NOMO-1 treated with DMSO at 0.1 percent for 48 hours (cell line): ENCODE measurements around the gene C3orf70.

ENCODE experiments used
- DNase-seq: peaks from one replicate; lab custom pipeline; 2025; ENCODE audit not compliant: unreplicated experiment; lab: John Stamatoyannopoulos, UW

The C3orf70 gene, protein sequence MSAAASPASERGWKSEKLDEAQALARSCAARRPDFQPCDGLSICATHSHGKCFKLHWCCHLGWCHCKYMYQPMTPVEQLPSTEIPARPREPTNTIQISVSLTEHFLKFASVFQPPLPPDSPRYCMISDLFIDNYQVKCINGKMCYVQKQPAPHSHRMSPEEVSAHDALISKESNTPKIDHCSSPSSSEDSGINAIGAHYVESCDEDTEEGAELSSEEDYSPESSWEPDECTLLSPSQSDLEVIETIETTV

DNA sequence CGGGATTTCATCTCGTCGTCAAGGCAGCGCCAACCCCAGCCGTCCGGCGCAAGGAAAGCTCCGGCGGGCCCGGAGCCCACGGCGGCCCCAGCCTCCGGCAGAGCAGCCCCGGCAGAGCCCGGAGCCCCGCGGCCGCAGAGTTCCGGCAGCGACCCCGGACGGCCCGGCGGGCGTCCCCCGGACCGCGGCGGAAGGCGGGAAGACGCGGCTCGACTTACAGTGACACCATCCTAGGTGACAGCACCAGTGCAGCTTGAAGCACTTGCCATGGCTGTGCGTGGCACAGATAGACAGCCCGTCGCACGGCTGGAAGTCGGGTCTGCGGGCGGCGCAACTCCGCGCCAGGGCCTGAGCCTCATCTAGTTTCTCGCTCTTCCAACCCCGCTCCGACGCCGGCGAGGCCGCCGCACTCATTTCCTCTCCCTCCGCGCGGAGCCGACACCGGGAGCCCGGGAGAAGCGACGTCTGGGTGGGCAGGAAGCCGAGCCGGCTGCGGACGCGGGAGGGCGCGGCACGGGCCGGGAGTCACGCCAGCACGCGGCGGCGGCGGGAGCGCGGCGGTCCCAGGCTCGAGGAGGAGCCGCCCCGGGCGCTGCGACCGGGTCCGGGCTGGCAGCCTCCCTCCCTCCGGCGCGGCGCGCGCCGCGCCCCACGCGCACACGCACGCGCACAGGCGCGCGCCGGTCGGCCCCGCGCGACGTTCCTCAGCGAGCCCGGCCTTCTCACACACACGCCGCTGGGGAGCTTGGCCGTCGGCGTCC is at the start of gene C3orf70:
Gene C3orf70 (minus strand): TSS at position 651 of the 761 bp plus-strand sequence. CDS start 237 bp downstream, at position 414.
- DNase-seq = peak; percentile 29

DNA sequence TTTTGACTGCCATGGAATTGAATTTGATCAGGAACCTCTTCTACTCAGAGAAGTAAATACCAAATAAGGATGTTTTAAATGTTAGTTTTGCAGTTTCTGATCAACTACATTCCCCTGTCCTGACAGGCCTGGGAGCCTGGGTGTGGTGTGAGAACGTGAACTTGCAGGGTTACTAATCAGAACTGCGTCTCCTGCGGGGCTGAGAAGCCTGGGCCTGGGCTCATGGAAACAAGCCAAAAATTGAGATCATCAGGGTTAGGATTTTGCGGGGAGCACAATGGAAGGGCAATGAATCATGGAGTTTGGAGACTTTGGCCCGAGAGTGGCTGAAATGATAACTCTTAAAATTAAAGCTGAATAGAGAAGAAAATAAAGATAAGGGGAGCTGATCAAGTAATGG is 47.8 kb upstream of the C3orf70 start:
- DNase-seq = no peak

DNA sequence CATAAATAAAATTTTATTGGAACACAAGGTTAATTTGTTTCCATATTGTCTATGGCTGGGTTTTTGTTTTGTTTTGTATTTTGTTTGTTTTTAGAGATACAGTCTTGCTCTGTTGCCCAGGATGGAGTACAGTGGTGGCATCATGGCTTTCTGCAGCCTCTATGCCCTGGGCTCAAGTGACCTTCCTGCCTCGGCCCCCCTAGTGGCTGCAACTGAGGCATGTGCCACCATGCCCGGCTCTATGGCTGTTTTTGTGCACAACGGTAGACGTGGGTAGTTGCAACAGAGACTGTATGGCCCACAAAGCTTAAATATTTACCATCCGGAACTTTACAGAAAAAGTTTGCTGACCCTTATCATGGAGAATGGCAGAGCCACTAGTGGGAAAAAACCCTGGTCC is 46.8 kb upstream of the C3orf70 start:
- DNase-seq = no peak

DNA sequence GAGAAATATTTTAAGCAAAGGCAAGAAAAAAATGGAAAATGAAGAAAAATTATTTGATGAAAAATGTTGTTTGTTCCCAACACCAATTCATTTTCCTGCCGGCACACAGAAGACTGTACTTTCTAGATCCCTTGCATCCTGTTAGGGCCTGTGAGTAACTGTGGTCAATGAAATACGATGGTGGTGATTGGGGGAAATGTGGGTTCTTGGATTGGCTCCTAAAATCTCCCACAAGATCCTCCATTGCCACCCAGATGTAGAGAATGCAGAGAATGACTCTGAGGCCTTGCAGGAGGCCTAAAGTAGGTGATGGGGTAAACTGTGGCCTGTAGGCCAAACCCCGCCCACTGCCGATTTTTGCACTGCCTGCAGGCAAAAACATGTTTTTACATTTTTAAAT is 46.3 kb upstream of the C3orf70 start:
- DNase-seq = no peak

DNA sequence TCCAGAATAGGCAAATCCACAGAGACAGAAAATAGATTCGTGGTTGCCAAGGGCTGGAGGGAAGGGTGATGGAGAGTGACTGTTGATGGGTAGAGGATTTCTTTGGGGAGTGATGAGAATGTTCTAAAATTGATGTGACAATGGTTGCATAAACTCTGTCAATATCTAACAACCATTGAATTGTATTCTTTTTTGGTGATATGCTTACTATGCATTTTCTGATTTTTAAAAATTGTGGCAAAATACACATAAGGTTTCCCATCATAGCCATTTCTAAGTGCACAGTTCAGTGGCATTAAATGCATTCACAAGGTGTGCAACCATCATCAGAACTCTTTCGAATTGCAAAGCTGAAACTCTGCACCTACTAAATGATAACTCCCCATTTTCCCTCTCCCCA is 44.2 kb upstream of the C3orf70 start:
- no peak for DNase-seq

DNA sequence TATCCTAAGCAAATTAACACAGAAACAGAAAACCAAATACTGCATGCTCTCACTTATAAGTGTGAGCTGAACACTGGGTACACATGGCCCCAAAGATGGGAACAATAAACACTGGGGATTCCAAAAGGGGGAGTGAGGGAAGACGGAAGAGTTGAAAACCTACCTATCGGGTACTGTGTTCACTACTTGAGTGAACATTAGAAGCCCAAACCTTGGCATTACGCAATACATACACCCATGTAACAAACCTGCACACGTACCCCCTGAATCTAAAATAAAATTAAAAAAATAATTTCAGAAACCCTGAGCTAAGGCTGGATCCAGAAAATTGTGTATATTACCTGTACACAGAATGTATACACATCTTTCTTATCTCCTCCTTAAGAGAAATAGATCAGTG is 42.8 kb upstream of the C3orf70 start:
- DNase-seq = no peak

DNA sequence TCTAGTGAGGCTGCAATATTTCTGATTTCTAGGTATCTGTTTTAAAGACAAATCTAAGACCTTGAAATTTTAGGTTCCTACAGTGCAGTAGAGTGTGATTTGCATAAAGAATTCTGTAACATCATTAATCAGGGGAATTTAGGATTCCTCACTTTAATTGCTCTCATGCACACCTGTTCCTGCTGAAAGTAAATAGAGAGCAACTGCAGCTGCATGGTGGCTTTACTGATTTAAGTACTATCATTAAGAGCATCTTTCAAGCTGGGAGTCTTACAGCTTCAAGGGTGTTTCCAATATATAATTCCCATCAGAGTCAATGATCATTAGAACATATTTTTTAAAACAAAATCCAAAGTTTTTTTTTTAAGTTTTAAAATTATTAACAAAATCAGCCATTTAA is 36.0 kb upstream of the C3orf70 start:
- no peak for DNase-seq

DNA sequence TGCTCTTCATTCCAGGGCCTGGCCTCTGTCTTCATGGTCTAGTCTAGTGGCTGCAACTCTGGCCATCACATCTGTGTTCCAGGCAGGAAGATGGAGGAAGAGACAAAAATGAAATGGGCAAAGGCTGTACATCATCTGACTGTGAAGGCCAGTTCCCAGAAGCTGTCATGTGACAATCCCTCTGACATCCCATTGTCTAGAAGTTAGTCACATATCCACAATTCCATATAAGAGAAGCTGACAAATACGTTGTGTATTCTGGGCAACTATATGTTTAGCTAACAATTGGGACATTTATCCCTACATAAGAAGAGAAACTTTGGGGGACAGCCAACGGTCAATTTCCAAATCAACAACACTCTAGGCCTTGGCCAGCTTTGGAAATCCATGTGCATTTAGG is 34.5 kb upstream of the C3orf70 start:
- no peak for DNase-seq

DNA sequence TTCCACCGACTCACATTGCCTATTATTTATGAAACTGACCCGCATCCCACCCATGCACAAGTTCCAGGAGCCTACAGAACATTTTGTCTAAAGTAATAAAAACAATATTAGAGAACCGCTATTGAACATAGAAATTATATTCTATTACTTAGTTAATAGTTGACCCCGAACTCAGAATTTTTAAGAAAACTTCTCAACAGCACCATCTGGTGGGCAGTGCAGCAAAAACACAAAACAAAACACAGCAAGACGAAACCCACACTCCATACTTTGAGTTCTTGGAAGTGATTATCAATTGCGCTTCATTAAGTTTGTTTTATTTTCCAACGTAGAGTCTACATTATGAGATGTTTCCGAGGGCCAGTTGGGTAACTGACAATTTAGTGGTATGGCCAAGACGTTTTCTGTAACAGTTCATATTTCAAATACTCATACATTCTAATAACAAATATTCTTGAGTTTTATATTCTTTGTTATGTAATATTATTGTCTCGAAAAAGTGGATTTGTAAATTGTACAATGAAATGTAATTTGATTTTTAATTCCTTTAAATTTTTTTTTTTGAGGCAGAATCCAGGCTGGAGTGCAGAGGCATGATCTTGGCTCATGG is 24.0 kb upstream of the C3orf70 start:
- peak; percentile 48 for DNase-seq

DNA sequence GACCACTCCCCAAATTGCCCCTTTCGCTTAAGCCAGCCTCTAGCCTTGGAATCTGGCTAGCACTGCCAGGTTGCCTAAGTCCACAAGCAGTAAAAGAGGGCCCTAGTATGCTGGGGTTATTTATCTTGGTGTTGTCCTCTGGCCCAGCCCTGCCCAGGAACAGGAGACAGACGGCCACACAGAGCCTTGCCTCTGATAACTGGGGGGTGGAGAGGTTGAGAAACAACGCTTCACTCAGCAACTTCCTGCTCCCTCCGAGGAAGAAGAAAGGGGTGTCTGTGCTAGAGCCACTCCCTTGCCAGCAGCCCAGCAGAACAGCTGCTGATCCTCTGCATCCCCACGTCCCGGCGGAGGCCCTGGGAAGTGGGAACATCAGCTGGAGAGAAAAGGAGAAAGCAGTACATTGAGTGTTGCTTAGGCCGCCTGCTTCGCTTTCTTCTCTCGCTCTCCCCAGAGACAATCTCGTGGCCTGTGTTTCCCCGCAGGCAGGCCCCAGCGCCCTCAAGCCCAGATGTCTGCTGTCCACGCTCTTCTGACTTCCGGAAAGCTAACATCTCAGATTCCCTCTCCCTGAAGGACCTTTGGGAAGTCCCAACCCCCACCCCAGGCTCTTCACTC is 22.6 kb upstream of the C3orf70 start:
- DNase-seq = peak; percentile 94

DNA sequence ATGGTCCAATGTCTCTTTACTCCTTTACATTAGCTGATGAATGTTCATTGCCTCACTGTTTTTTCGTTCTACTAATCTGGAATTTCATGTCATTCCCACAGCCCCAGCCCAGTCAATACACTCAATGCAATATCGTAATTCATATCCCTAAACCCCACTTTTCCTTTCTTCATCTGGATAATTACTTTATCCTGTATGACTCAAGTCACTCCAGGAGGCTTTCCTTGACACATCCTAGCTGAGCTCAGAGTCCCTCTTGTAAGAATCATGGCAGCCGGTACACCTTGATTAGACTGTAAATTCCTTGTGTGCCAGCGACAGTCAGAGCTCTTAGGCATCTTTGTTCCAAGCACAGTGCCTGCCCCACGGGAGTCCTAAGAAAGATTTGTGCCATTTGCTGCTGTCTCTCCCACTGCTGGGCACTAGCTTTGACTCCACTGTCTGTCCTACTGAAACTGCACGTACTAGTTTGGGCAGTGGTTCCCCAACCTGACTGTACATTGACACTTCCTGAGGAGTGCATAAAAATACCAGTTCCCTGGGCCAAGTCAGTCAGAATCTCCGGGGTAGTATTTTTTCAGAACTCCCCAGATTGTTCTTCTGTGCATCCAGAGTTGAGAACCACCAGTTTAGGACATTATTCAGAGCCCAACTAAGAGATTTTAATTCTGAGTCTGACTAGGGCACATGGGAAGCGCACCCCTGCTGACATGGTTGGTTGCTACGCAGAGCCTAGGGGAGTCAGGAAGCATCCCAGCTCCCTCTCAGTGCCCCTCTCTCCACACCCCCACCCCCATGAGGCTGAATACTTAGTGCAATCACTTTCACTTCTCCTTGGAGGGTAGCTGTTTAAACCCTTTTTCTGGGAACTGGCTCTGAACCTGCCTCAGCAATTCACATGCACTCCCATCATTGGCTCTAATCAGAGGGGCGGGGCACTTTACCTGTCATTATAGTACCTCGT is 19.5 kb upstream of the C3orf70 start:
- DNase-seq = peak; percentile 48

DNA sequence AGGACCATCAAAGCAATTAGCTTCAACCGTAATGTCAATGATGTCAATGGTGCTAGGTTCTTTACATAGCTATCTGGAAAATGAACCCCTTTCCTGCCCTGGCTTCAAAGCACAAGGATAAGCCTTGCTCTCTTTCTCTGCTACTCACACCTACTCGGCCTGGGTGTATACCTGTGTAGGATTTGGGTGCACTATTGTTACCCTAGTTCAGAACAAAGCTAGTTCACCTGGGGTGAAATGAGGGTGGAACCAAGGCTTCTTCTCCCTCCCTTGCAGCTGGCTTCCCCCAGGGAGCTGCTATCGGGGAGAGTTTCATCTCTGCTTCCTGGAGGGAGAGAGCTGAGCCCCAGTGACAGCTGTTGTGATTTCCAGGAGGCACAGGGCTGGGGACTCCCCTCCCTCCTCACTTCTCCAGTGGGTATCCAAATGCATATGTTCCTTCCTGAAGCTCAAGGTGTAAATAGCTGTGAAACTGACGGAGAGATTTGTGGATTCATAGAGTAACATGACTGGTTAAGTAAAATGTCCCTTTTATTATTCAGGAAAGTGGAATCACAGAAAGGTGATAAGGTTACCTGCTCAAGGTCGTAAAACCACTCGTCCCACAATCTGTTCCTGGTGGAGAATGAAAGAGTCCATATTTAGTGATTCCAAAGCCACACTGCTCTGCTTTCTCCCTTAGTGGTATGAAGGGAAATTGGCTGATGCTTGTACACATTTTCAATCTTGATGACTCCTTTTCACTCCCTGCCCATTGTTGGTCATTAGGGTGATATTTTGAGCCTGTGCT is 11.8 kb upstream of the C3orf70 start:
- no peak for DNase-seq

DNA sequence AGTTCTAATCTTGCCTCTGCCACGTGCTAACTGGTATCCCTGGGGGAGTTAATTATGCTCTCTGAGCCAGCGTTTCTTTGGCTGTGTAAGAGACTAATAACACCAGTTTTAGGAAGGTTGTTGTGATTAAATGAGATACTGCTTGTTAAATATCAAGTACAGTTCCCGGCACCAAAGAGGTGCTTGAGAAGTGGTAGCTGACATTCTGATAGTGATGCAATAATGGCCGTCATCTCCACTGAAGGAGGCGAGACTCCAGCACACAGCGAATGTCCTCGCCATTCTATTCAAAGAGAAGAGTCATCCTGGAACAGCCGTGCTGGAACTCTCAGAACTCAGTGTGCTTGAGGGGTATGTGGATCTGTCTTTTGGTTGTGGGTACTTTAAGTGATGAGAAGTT is 9.8 kb upstream of the C3orf70 start:
- no peak for DNase-seq

DNA sequence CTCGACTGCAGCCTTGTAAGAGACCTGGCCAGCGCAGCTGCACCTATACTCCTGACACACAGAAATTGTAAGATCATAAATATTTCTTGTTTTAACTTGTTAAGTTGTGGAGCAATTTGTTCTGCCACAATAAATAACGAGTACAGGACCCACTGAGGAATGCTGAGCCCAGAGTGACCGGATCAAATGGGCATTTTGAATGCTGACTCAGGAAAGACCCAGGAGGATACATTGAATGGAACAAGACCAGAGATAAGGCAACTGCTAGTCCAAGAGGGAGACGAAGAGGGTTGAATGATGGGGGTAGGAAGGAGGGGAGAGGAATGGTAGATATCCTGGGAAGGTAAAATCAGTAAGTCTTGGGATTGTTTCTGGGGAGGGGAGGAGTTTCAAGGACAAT is 8.9 kb upstream of the C3orf70 start:
- DNase-seq = no peak

DNA sequence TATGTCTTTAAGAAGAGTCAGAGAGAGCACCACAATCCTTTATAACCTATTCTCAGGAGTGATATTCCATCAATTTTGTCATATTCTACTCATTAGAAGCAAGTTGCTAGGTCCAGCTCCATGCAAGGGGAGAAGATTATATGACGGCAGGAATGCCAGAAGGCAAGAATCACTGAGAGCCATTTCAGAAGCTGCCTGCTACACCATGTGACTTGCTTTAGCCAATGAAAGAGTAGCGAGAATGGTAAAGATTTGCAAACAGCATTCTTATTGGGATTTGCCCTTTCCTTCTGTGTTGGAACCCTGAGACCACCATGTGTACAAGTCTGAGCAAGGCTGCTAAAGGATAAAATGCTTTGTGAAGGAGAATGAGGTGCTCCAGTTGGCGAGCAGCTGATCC is 4.5 kb upstream of the C3orf70 start:
- DNase-seq = no peak

DNA sequence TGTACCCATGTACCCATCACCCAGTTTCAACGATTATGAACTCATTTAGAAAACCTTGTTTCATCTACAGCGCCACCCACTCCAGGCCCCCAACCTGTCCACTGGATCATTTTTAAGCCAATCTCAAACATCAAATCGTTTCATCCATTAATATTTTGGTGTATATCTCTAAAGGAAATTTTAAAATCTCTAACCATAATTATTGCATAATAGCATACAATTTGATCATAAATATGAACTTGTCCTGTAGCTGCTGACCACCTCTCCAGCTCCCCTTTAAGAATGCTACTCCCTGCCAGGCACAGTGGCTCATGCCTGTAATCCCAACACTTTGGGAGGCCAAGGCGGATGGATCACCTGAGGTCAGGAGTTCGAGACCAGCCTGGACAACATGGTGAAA is 2.8 kb upstream of the C3orf70 start:
- no peak for DNase-seq

DNA sequence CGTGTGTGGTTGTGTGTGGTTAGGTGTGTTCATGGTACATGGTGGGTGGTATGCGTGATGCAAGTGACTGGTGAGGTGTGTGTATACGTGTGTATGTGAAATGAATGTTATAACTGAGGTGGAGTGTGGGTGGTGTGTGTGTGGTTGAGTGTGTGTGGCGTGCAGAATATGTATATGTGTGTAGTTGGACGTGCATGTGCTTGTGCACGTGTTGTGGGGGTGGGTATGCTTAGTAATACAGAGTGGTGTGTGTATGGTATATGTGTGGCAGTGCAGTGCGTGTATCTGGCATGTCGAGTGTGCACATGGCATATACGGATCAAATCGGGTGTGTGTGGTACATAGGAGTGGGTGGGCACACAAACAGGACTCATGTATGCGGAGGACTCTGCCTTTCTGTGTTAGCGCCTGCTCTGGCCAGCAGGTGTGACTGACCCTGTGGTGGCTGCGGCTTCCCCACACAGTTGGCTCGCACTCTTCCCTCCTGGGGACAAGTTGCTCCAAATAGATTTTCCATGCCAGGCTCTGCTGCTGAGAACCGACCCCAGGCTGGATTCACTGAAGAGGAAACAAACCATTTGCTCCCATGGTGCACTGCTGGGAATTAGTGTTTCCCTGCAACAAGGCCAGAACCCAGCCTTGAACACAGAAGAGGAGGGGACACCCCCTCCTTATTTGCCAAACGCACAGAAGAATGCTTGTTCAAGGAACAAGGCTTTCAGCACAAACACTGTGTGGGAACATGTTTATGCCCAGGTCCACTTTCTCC is 1.2 kb upstream of the C3orf70 start:
- no peak for DNase-seq

DNA sequence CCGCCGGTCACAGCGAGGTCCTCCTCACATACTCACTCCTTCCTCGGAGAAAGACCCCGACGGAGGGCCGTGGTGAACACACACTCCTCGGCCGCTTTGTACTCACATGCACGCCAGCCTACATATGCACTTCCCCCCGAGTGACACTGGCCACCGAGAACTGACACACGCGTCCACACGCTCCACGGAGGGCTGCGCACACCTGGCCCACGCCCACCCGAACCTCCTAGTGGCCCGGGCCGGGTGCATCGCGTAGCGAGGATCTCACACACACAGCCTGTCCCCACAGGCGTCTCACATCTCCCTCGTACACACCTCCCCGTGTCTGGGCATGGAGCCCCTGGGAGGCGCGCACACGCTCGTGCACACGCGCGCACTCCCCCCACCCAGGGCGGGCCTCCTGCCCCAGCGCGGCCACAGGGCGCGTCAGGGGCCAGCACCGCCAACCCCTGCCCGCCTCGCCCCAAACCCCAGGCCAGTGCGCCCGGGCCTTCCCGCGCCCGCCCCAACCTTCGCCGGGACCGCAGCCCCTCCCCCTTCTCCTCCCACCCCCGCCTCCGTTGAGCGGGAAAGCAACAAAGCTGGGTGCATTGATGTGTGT is 411 bp upstream of the C3orf70 start:
- DNase-seq = peak; percentile 26

DNA sequence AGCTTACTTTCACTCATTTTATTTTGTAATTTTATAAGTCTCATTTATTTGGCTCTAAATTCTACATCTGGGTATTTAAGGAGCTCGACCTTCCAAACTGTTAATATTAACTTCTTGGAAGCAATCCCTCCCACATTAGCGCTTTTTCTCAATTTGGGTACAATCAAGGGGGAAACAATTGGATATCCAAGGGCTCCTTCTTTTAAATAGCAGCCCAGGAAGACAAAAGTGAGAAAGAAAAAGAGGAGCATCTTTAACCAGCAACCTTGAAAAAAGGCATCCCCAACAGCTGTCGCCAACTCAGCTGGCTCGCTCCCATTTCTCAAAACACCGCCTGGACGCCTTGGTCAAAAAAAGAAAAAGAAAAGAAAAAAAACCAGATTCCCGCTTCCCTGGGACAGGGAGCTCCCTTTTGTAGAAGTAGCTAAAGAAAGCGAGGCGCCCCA is 873 bp downstream of the C3orf70 start:
- DNase-seq = peak; percentile 26
